ENCODE measurements around the gene C1orf53.
"Not testable (repeated sequence)": the region's sequence is repeated elsewhere in the genome, so short reads cannot be mapped to it uniquely, and the experiment has no call there.

C1orf53 gene
- 0 to 1.0 (median 0.12) reads per million in 9 experiments for total RNA-seq

- Mint-ChIP-seq H3K9me3 (no peaks in the 10 kb centered on the region), H3K27ac (peak within 1 kb of the TSS in 1 of 2 donors; percentile 55), H3K36me3 (ENCODE audit: insufficient read depth) (peaks cover 6% of the 10 kb centered on the region), H3K27me3 (peaks cover 49 to 50% of the 10 kb centered on the region in 2 donors), H3K4me1 (ENCODE audit: low read depth in 2 of 2) (peaks cover 5 to 7% of the 10 kb centered on the region in 2 donors), H3K4me3 (peak within 1 kb of the TSS; percentile 75 to 81)
- DNase-seq = peak; percentile 54 to 61 (median 61)
- ATAC-seq (replicated peaks) = peak; percentile 87
These were observed at the start of gene C1orf53 for GRCh38 chr1:197902454-197903195. TSS of gene C1orf53 (plus strand) at chr1:197902630. CDS start at chr1:197902650, 20 bp downstream.

DNA sequence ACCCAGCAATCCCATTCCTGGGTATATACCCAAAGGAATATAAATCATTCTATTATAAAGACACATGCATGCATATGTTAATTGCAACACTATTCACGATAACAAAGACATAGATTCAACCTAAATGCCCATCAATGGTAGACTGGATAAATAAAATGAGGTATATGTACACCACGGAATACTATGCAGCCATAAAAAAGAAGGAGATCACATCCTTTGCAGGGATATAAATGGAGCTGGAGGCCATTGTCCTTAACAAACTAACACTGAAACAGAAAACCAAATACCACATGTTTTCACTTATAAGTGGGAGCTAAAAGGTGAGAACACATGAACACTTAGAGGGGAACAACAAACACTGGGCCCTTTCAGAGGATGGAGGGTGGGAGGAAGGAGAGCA, 46.7 kb upstream of the C1orf53 start:
- not testable (repeated sequence) for H3K36me3 Mint-ChIP-seq (ENCODE audit: insufficient read depth); H3K4me1 Mint-ChIP-seq (ENCODE audit: low read depth in 2 of 2); DNase-seq; H3K9me3 Mint-ChIP-seq; H3K4me3 Mint-ChIP-seq; ATAC-seq (replicated peaks); H3K27me3 Mint-ChIP-seq; H3K27ac Mint-ChIP-seq

- DNase-seq (no peak), ATAC-seq (replicated peaks) (no peak)
These were observed 45.0 kb upstream of the C1orf53 start for GRCh38 chr1:197857477-197857876.

GRCh38 chr1:197859024-197859423, 43.4 kb upstream of the C1orf53 start:
- H3K27me3 Mint-ChIP-seq = peaks cover 0 to 8% of the 10 kb centered on the region in 2 donors
- DNase-seq (no peak), ATAC-seq (replicated peaks) (no peak)
- no peaks in the 10 kb centered on the region for H3K4me1 Mint-ChIP-seq (ENCODE audit: low read depth in 2 of 2)
- no peak overlapping the region for H3K4me3 Mint-ChIP-seq
- H3K27ac Mint-ChIP-seq = no peak overlapping the region
- H3K9me3 Mint-ChIP-seq = no peaks in the 10 kb centered on the region
- H3K36me3 Mint-ChIP-seq (ENCODE audit: insufficient read depth) = no peaks in the 10 kb centered on the region

More at GRCh38 chr1:197857477-197857876, 45.0 kb upstream of the C1orf53 start:
- no peaks in the 10 kb centered on the region for H3K4me1 Mint-ChIP-seq (ENCODE audit: low read depth in 2 of 2)
- no peak overlapping the region for H3K27ac Mint-ChIP-seq
- no peaks in the 10 kb centered on the region for H3K27me3 Mint-ChIP-seq
- H3K4me3 Mint-ChIP-seq = no peak overlapping the region
- H3K36me3 Mint-ChIP-seq (ENCODE audit: insufficient read depth) = no peaks in the 10 kb centered on the region
- no peaks in the 10 kb centered on the region for H3K9me3 Mint-ChIP-seq

GRCh38 chr1:197862221-197862620, 40.2 kb upstream of the C1orf53 start:
- Mint-ChIP-seq H3K4me1 (ENCODE audit: low read depth in 2 of 2) (no peaks in the 10 kb centered on the region), H3K27me3 (peaks cover 0 to 8% of the 10 kb centered on the region in 2 donors), H3K36me3 (ENCODE audit: insufficient read depth) (no peaks in the 10 kb centered on the region), H3K4me3 (no peak overlapping the region), H3K27ac (no peak overlapping the region), H3K9me3 (no peaks in the 10 kb centered on the region)
- no peak for ATAC-seq (replicated peaks)
- DNase-seq = no peak

GRCh38 chr1:197862671-197863070, 39.8 kb upstream of the C1orf53 start:
- no peak overlapping the region for H3K27ac Mint-ChIP-seq
- peaks cover 0 to 8% of the 10 kb centered on the region in 2 donors for H3K27me3 Mint-ChIP-seq
- DNase-seq = no peak
- no peaks in the 10 kb centered on the region for H3K4me1 Mint-ChIP-seq (ENCODE audit: low read depth in 2 of 2)
- no peak overlapping the region for H3K4me3 Mint-ChIP-seq
- ATAC-seq (replicated peaks) = no peak
- H3K9me3 Mint-ChIP-seq = no peaks in the 10 kb centered on the region
- H3K36me3 Mint-ChIP-seq (ENCODE audit: insufficient read depth) = no peaks in the 10 kb centered on the region

DNA sequence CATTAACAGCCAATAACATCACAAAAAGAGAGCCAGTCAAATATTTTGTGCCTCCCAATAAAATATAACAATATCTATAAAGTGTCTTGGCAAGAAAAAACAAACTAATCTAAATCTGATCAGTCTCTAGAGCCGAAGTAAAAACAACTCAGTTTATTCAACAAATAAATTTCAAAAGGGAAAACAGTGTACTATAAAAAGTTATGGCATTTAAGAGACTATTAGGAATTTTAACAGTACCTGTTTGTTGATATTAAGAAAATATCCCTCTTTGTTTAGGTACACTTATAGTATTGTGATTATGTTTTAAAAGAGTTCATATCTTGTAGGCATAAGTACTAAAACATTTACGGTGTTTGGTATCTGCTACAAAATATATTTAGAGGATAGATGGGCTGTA, 36.6 kb upstream of the C1orf53 start:
- Mint-ChIP-seq H3K4me3 (no peak overlapping the region), H3K36me3 (ENCODE audit: insufficient read depth) (no peaks in the 10 kb centered on the region), H3K27me3 (peaks cover 0 to 8% of the 10 kb centered on the region in 2 donors), H3K9me3 (no peaks in the 10 kb centered on the region), H3K27ac (no peak overlapping the region), H3K4me1 (ENCODE audit: low read depth in 2 of 2) (peaks cover 0 to 3% of the 10 kb centered on the region in 2 donors)
- no peak for ATAC-seq (replicated peaks)
- DNase-seq = no peak

DNA sequence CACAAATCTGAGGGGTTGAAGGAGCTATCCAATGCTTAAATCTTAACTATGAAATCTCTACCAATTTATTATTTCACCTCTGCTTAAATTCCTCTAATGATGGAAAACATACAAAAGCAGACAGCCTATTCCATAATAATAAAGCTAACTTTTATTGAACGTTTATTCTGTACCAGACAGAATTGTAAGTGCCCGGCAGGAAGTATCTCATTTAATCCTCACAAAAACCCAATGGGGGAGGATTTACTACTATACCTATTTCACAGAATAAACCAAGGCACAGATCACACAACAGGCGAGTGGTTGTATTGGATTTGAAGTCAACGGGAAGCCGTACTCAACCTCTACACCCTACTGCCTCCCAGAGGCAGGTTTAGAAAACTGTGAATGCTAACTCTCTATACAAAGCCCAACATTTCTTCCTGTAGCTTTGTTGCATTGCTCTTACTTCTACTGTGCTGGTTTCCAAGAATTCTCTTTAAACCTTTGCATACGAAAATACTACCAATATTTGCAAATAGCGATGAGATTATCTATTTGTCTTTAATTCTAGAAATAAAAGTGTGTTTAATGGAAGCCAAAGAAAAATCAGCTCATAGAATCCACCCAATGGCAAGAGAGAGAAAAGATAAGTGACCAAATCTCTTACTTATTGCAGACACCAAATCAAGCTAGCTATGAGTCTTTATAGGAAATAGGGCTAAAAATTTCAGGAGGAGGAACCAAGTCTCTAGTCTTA, 33.5 kb upstream of the C1orf53 start:
- Mint-ChIP-seq H3K4me1 (ENCODE audit: low read depth in 2 of 2) (peaks cover 0 to 3% of the 10 kb centered on the region in 2 donors), H3K27ac (no peak overlapping the region), H3K4me3 (no peak overlapping the region), H3K36me3 (ENCODE audit: insufficient read depth) (no peaks in the 10 kb centered on the region), H3K9me3 (no peaks in the 10 kb centered on the region), H3K27me3 (peaks cover 0 to 17% of the 10 kb centered on the region in 2 donors)
- DNase-seq (peak; percentile 33 to 38 (median 34)), ATAC-seq (replicated peaks) (peak; percentile 98)

DNA sequence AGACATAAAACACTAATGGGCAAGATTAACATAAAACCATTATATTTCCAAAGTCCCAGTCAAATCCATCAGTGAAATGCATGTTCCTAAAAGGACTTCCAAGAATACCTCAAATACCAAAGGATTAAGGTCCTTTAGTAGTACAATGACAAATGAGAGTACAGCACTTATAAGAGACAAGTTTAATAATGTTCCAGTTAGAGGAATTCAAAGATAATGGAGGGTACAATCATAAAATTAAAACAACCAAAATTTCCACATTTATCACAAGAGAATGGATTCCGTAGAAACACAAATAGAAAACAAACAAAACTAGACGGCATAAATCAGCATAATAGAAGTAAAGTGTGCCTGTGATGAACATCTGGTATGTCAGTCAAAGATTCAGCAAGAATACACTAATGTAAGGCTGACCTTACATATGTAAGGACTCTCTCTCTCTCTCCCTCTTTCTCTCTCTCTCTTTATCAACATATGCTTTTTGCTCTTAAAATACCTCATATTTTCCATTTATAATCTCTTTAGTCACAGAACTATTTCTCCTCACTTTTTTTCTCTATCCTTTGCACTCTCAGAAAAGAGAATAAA, 32.8 kb upstream of the C1orf53 start:
- Mint-ChIP-seq H3K27me3 (peaks cover 0 to 17% of the 10 kb centered on the region in 2 donors), H3K36me3 (ENCODE audit: insufficient read depth) (no peaks in the 10 kb centered on the region), H3K4me3 (no peak overlapping the region), H3K9me3 (no peaks in the 10 kb centered on the region), H3K27ac (no peak overlapping the region), H3K4me1 (ENCODE audit: low read depth in 2 of 2) (peaks cover 0 to 3% of the 10 kb centered on the region in 2 donors)
- ATAC-seq (replicated peaks) (no peak), DNase-seq (no peak)

GRCh38 chr1:197876894-197877293, 25.5 kb upstream of the C1orf53 start:
- DNase-seq (no peak), ATAC-seq (replicated peaks) (no peak)
- Mint-ChIP-seq H3K27ac (no peak overlapping the region), H3K4me3 (no peak overlapping the region), H3K36me3 (ENCODE audit: insufficient read depth) (no peaks in the 10 kb centered on the region), H3K4me1 (ENCODE audit: low read depth in 2 of 2) (no peaks in the 10 kb centered on the region), H3K9me3 (no peaks in the 10 kb centered on the region), H3K27me3 (peaks cover 22 to 29% of the 10 kb centered on the region in 2 donors)

- not testable (repeated sequence) for ATAC-seq (replicated peaks); H3K9me3 Mint-ChIP-seq; H3K36me3 Mint-ChIP-seq (ENCODE audit: insufficient read depth); DNase-seq; H3K27ac Mint-ChIP-seq; H3K4me3 Mint-ChIP-seq; H3K4me1 Mint-ChIP-seq (ENCODE audit: low read depth in 2 of 2)
- H3K27me3 Mint-ChIP-seq = peaks cover 50 to 52% of the 10 kb centered on the region in 2 donors
These were observed 22.0 kb upstream of the C1orf53 start for GRCh38 chr1:197880385-197880784.

DNA sequence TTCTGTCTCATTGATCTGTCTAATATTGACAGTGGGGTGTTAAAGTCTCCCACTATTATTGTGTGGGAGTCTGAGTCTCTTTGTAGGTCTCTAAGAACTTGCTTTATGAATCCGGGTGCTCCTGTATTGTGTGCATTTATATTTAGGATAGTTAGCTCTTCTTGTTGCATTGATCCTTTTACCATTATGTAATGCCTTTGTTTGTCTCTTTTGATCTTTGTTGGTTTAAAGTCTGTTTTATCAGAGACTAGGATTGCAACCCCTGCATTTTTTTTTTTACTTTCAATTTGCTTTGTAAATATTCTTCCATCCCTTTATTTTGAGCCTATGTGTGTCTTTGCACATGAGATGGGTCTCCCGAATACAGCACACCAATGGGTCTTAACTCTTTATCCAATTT, 20.2 kb upstream of the C1orf53 start:
- not testable (repeated sequence) for H3K27ac Mint-ChIP-seq; H3K36me3 Mint-ChIP-seq (ENCODE audit: insufficient read depth); H3K4me1 Mint-ChIP-seq (ENCODE audit: low read depth in 2 of 2); ATAC-seq (replicated peaks); DNase-seq; H3K9me3 Mint-ChIP-seq; H3K4me3 Mint-ChIP-seq
- H3K27me3 Mint-ChIP-seq = peaks cover 50 to 52% of the 10 kb centered on the region in 2 donors

GRCh38 chr1:197884173-197884572, 18.3 kb upstream of the C1orf53 start:
- Mint-ChIP-seq H3K36me3 (ENCODE audit: insufficient read depth) (no peaks in the 10 kb centered on the region), H3K9me3 (no peaks in the 10 kb centered on the region), H3K4me1 (ENCODE audit: low read depth in 2 of 2) (no peaks in the 10 kb centered on the region), H3K4me3 (no peak overlapping the region), H3K27ac (no peak overlapping the region), H3K27me3 (peaks cover 64 to 65% of the 10 kb centered on the region in 2 donors)
- DNase-seq = no peak
- ATAC-seq (replicated peaks) = no peak
